ENCODE data around the gene AK4. TPM values are rescaled to one million over a fixed set of nuclear protein-coding genes. Genes with fewer than 3 reads are reported as not detected.

Gene AK4
- polyA plus RNA-seq, 1 donor (not counting 4 experiments of a cell fraction or from before 2014, with no cell fraction given) = 90.0 TPM

GRCh38 chr1:65278376-65279069, 130.5 kb downstream of the AK4 start:
- Histone ChIP-seq H3K4me3 (ENCODE audit: control insufficient read depth in 2 of 3, extremely low read depth in 1 of 3, insufficient read depth in 2 of 3, low read depth in 1 of 3, low read length in 3 of 3) (no peak overlapping the region), H3K9me1 (ENCODE audit: control insufficient read depth, extremely low read depth, insufficient read depth, low read length) (no peaks in the 10 kb centered on the region), H4K20me1 (ENCODE audit: control insufficient read depth, extremely low read depth, insufficient read depth, low read length) (no peaks in the 10 kb centered on the region), H3K27me3 (ENCODE audit: control insufficient read depth, extremely low read depth, insufficient read depth, low read length) (no peaks in the 10 kb centered on the region), H3K79me2 (ENCODE audit: control insufficient read depth, insufficient read depth, low read length) (no peaks in the 10 kb centered on the region), H3K9ac (ENCODE audit: control insufficient read depth, extremely low read depth, insufficient read depth, low read length) (no peak overlapping the region), H3K27ac (ENCODE audit: control insufficient read depth, insufficient read depth, low read length) (no peak overlapping the region), H2AFZ (ENCODE audit: control insufficient read depth, low read length) (no peak overlapping the region), H3K9me3 (ENCODE audit: control insufficient read depth, low read depth, low read length) (no peaks in the 10 kb centered on the region), H3K4me2 (ENCODE audit: control insufficient read depth, extremely low read depth, insufficient read depth, low read depth, low read length) (no peak overlapping the region), H3K4me1 (ENCODE audit: control insufficient read depth, extremely low read depth, insufficient read depth, low read length) (no peaks in the 10 kb centered on the region), H3K36me3 (ENCODE audit: control insufficient read depth in 2 of 2, extremely low read depth in 1 of 2, insufficient read depth in 2 of 2, low read length in 2 of 2) (peaks cover 0 to 2% of the 10 kb centered on the region in 2 experiments)
- no peak for DNase-seq (ENCODE audit: low read depth, low spot score)
- dilution Hi-C loops (cut with MboI; ENCODE audit: extremely low pct_ligation_motif_present, low sequenced_read_pairs) = no loop called here
- FAIRE-seq = no peak
- no peak for TF ChIP-seq EZH2 (IDR thresholded peaks at IDR 0.05; ENCODE audit: low read length)
- no peak for TF ChIP-seq CTCF (optimal IDR thresholded peaks at IDR 0.05 in 1 of 3, IDR thresholded peaks at IDR 0.05 in 1 of 3, conservative IDR thresholded peaks at IDR 0.05 in 1 of 3; ENCODE audit: extremely low read depth in 1 of 3, insufficient read depth in 2 of 3, low read length in 3 of 3)

DNA sequence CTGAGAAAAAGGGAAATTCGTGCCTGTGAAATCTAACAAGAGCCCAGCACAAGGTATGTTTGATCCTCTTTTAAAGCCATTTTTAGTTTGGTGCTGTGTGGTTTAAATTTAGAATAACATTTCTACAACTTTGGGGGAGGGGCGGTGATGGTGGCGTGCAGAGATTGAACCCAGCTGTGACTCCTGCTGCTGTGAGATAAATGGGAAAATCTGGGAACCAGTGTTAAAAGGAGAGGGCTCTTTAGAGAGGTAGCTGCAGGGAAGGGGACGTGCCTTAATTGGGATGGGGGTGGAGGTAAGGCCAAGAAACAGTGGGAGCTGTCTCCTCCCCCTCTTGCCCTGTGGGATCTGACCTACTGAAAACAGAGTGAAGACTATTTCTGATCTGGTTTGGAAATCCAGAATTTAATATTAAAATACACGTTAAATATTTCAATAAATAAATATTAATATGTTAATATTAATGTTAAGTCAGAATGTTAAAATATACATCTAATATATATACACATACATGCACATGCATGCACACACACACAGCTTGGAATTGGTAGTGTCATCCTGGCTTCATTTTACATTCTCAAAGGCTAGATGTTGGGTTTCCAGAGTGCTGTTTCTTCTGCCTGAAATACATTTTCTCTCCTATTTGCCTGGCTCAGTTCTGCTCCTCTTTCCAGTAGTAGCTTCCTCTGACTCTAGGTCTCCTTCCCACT, 131.2 kb downstream of the AK4 start:
- Histone ChIP-seq H3K27me3 (ENCODE audit: control insufficient read depth, extremely low read depth, insufficient read depth, low read length) (no peaks in the 10 kb centered on the region), H3K36me3 (ENCODE audit: control insufficient read depth in 2 of 2, extremely low read depth in 1 of 2, insufficient read depth in 2 of 2, low read length in 2 of 2) (peaks cover 0 to 2% of the 10 kb centered on the region in 2 experiments), H3K79me2 (ENCODE audit: control insufficient read depth, insufficient read depth, low read length) (no peaks in the 10 kb centered on the region), H4K20me1 (ENCODE audit: control insufficient read depth, extremely low read depth, insufficient read depth, low read length) (no peaks in the 10 kb centered on the region), H3K27ac (ENCODE audit: control insufficient read depth, insufficient read depth, low read length) (no peak overlapping the region), H3K4me1 (ENCODE audit: control insufficient read depth, extremely low read depth, insufficient read depth, low read length) (no peaks in the 10 kb centered on the region), H3K4me3 (ENCODE audit: control insufficient read depth in 2 of 3, extremely low read depth in 1 of 3, insufficient read depth in 2 of 3, low read depth in 1 of 3, low read length in 3 of 3) (no peak overlapping the region), H3K4me2 (ENCODE audit: control insufficient read depth, extremely low read depth, insufficient read depth, low read depth, low read length) (no peak overlapping the region), H3K9me3 (ENCODE audit: control insufficient read depth, low read depth, low read length) (no peaks in the 10 kb centered on the region), H3K9ac (ENCODE audit: control insufficient read depth, extremely low read depth, insufficient read depth, low read length) (no peak overlapping the region), H2AFZ (ENCODE audit: control insufficient read depth, low read length) (no peak overlapping the region), H3K9me1 (ENCODE audit: control insufficient read depth, extremely low read depth, insufficient read depth, low read length) (no peaks in the 10 kb centered on the region)
- dilution Hi-C loops (cut with MboI; ENCODE audit: extremely low pct_ligation_motif_present, low sequenced_read_pairs) = no loop called here
- DNase-seq (ENCODE audit: low read depth, low spot score) (no peak), FAIRE-seq (no peak)
- no peak for TF ChIP-seq EZH2 (IDR thresholded peaks at IDR 0.05; ENCODE audit: low read length)
- no peak for TF ChIP-seq CTCF (optimal IDR thresholded peaks at IDR 0.05 in 1 of 3, IDR thresholded peaks at IDR 0.05 in 1 of 3, conservative IDR thresholded peaks at IDR 0.05 in 1 of 3; ENCODE audit: extremely low read depth in 1 of 3, insufficient read depth in 2 of 3, low read length in 3 of 3)

Small RNA genes within 50 kb of the gene (small RNA-seq; reads per million reads assigned to genes)
- gene RPS29P7 (ENCODE audit: insufficient read length in 3 of 3, low read depth in 3 of 3, low replicate concordance in 1 of 3) = 0 reads per million in 3 experiments

Other genes starting within 250 kb of the AK4 start
- 46.5 to 56.3 TPM (median 50.9 TPM) in 3 replicates for gene JAK1, start 181.7 kb upstream of the AK4 start, polyA plus RNA-seq
- gene DNAJC6, start 161.3 kb downstream of the AK4 start, polyA plus RNA-seq = 5.5 to 8.2 TPM (median 7.7 TPM) in 3 replicates

All from keratinocyte (primary cell).